Endothelial cell (in vitro differentiated cells): ENCODE data around the gene RRP1. TPM values are rescaled to one million over a fixed set of nuclear protein-coding genes. Genes with fewer than 3 reads are reported as not detected.

Experiments
- DNase-seq: peaks from one replicate; pipeline ENCODE4 v3.0.0; 2021; ENCODE audit warnings: low spot score
- H3K27ac Mint-ChIP-seq: one replicate; pipeline ENCODE4 v1.8.0; 2021; ENCODE audit warnings: mixed read lengths, inconsistent platforms; ENCODE audit not compliant: unreplicated experiment
- H3K27me3 Mint-ChIP-seq: one replicate; pipeline ENCODE4 v1.8.0; 2021; ENCODE audit warnings: mild to moderate bottlenecking, moderate library complexity, mixed read lengths, inconsistent platforms; ENCODE audit not compliant: unreplicated experiment
- H3K36me3 Mint-ChIP-seq: one replicate; pipeline ENCODE4 v1.8.0; 2021; ENCODE audit warnings: mild to moderate bottlenecking, low read depth, mixed read lengths, inconsistent platforms; ENCODE audit not compliant: unreplicated experiment
- H3K4me1 Mint-ChIP-seq: one replicate; pipeline ENCODE4 v1.8.0; 2021; ENCODE audit warnings: mild to moderate bottlenecking, mixed read lengths, inconsistent platforms; ENCODE audit not compliant: unreplicated experiment
- H3K4me3 Mint-ChIP-seq: one replicate; pipeline ENCODE4 v1.8.0; 2021; ENCODE audit warnings: mild to moderate bottlenecking, mixed read lengths, inconsistent platforms; ENCODE audit not compliant: unreplicated experiment
- H3K9me3 Mint-ChIP-seq: one replicate; pipeline ENCODE4 v1.8.0; 2021; ENCODE audit warnings: mixed read lengths, inconsistent platforms; ENCODE audit not compliant: unreplicated experiment
- total RNA-seq: library from RNA; stranded (reverse); fragmentation: NEBNext Ultra II Directional; extraction: Animal tissue kit (Norgen Biotek cat#: 25700); gene quantifications from one replicate; pipeline ENCODE4 v1.2.1, GENCODE V29; 2021; ENCODE audit not compliant: unreplicated experiment
- TF ChIP-seq, protein P1 (sequence below): fragments of 200-600 bp; sonication (generic); IDR thresholded peaks from one replicate; pipeline ENCODE4 v1.5.0; 2021; ENCODE audit warnings: antibody characterized with exemption; ENCODE audit not compliant: unreplicated experiment

RRP1 gene
- total RNA-seq, 1 donor from 2014 or later, result 21.0 TPM

DNA sequence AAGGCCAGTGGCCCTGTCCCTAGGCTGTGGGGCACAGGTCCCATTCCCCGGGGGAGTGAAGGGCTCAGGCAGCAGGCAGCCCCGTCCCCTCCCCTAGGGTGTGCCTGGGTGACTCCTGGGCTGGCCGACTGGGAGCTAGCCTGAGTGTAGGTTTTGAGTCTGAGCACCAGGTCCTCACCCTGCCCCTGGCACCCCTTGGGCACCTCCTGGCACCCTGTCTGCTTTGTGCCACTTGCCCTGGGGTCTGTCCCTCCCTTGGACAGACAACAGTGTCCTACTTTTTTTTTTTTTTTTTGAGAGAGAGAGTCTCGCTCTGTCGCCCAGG, 24.2 kb downstream of the RRP1 start:
- no peak overlapping the region for H3K4me3 Mint-ChIP-seq
- no peak overlapping the region for H3K27ac Mint-ChIP-seq
- no peaks in the 10 kb centered on the region for H3K9me3 Mint-ChIP-seq
- TF ChIP-seq, protein P1, sequence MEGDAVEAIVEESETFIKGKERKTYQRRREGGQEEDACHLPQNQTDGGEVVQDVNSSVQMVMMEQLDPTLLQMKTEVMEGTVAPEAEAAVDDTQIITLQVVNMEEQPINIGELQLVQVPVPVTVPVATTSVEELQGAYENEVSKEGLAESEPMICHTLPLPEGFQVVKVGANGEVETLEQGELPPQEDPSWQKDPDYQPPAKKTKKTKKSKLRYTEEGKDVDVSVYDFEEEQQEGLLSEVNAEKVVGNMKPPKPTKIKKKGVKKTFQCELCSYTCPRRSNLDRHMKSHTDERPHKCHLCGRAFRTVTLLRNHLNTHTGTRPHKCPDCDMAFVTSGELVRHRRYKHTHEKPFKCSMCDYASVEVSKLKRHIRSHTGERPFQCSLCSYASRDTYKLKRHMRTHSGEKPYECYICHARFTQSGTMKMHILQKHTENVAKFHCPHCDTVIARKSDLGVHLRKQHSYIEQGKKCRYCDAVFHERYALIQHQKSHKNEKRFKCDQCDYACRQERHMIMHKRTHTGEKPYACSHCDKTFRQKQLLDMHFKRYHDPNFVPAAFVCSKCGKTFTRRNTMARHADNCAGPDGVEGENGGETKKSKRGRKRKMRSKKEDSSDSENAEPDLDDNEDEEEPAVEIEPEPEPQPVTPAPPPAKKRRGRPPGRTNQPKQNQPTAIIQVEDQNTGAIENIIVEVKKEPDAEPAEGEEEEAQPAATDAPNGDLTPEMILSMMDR, result no peak
- peaks cover 7% of the 10 kb centered on the region for H3K4me1 Mint-ChIP-seq
- peaks cover 11% of the 10 kb centered on the region for H3K27me3 Mint-ChIP-seq
- peaks cover under 1% of the 10 kb centered on the region for H3K36me3 Mint-ChIP-seq
- no peak for DNase-seq

DNA sequence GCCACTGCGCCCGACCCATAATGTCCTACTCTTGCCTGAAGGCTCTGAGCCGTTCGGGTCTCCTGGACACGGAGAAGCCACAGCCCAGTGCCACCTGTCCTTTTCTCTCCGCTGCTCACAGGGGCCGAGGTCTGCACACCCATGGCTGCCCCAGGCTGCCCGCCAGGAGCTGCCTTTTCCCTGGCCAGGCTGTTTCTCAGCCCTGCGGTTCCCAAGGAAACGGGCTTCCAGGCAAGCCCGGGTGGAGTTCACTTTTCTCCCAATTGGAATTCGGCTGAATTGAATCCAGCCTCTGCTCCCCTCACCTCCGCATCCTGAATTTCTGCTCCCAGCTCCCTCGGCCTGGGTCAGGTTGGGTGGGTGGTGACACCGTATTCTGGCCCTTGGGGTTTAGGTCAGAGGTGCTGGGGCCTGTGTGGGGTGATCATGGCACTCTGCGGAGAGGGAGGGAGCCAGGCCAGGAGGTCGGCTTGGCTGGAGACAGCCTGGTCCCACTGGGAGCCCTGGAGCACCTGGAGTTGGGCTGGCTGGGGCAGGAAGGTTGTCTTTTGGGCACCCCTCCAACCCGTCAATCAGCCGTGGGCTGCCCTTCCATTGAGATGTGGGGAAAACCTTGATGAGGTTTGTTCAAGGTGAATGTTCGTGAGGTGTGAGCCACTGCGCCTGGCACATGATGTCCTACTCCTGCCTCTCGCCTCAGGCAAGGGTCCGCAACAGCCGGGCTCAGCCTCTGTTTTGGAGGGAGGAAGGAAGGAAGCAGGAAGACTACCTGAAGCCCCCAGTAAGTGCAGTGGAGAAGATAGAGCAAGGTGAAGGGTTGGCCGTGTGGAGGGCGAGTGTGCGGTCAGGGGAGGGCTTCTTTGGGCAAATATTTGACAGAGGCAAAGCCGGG, 25.1 kb downstream of the RRP1 start:
- DNase-seq, result no peak
- Mint-ChIP-seq H3K36me3 (peaks cover 6% of the 10 kb centered on the region), H3K27ac (no peak overlapping the region), H3K4me1 (peaks cover 12% of the 10 kb centered on the region), H3K9me3 (no peaks in the 10 kb centered on the region), H3K4me3 (no peak overlapping the region), H3K27me3 (peaks cover 12% of the 10 kb centered on the region)
- TF ChIP-seq, protein P1, result no peak

DNA sequence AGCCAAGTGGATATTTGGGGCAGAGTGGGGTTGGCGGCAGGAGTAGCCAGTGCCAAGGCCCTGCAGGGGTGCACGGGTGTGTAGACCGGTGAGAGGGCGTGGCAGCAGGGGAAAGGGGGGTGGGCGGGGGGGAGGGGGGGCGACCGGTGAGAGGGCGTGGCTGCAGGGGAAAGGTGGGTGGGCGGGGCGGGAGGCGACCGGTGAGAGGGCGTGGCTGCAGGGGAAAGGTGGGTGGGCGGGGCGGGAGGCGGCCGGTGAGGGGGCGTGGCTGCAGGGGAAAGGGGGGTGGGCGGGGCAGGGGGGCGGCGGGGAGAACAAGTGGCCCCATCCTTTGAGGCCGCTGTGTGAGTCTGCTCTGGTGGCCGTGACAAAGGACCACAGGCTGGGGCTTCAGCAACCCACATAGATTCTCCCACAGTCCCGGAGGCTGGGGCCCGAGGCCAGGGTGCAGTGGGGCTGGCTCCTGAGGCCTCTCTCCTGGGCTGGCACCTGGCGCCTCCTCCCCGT, 25.8 kb downstream of the RRP1 start:
- no peak for DNase-seq
- TF ChIP-seq, protein P1, result no peak
- H3K9me3 Mint-ChIP-seq, result no peaks in the 10 kb centered on the region
- H3K27me3 Mint-ChIP-seq, result peaks cover 12% of the 10 kb centered on the region
- peaks cover 6% of the 10 kb centered on the region for H3K36me3 Mint-ChIP-seq
- H3K27ac Mint-ChIP-seq, result no peak overlapping the region
- no peak overlapping the region for H3K4me3 Mint-ChIP-seq
- H3K4me1 Mint-ChIP-seq, result peaks cover 12% of the 10 kb centered on the region

DNA sequence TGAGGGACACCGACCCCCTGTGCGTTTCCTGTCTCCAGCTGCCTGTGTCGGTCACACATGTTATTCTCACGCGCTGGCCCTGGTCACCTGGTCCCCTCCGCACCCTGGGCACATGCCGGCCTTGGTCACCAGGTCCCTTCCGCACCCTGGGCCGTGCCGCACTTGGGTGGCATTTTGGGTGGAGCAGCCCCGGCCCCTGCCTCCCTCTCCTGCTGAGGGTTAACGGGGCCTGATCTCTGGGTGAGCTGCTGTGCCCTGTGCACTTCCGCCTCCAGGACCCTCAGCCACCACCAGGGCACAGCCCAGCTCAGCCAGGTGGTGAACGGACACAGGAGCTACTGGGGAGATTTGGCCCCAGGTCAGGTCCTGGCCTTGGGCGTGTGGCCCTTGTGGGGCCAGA, 26.6 kb downstream of the RRP1 start:
- Mint-ChIP-seq H3K27ac (no peak overlapping the region), H3K4me1 (peaks cover 12% of the 10 kb centered on the region), H3K4me3 (no peak overlapping the region), H3K9me3 (no peaks in the 10 kb centered on the region), H3K27me3 (peaks cover 12% of the 10 kb centered on the region), H3K36me3 (peaks cover 6% of the 10 kb centered on the region)
- TF ChIP-seq, protein P1, result no peak
- DNase-seq, result no peak

DNA sequence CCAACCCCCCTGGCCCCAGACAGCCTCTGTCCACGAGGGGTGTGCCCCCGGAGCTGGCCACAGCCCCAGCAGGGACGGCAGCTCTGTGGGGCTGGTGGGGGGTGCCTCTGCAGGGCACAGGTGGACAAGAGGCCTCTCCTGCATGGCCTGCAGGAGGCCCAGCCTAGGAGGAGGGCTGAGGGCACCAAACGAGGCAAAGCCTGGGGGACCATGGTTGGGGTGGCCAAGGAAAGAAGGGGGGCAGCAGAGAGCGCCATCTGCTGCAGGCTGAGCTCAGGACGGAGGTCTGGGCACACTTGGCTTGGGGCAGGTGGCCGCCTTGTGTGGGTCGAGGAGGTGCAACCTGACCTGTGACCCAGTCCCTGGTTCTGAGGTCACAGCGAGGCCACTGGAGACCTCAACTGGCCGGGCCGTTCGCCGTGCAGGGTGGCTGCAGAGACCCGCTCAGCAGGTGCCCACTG, 27.3 kb downstream of the RRP1 start:
- Mint-ChIP-seq H3K27me3 (peaks cover 12% of the 10 kb centered on the region), H3K27ac (no peak overlapping the region), H3K4me3 (no peak overlapping the region), H3K9me3 (no peaks in the 10 kb centered on the region), H3K4me1 (peaks cover 12% of the 10 kb centered on the region), H3K36me3 (peaks cover 6% of the 10 kb centered on the region)
- TF ChIP-seq, protein P1, result no peak
- no peak for DNase-seq
